Mucosa of stomach (tissue), 1 donor: ENCODE data around the gene MYH7B.

Experiments
- H3K27me3 ChIP-seq: one replicate; pipeline ENCODE4 v1.7.0; 2013; ENCODE audit warnings: mild to moderate bottlenecking, low read length; ENCODE audit not compliant: control insufficient read depth, insufficient read depth
- H3K36me3 ChIP-seq: one replicate; pipeline ENCODE4 v1.7.0; 2013; ENCODE audit warnings: low read length; ENCODE audit not compliant: control insufficient read depth, insufficient read depth
- H3K4me1 ChIP-seq: one replicate; pipeline ENCODE4 v1.7.0; 2013; ENCODE audit warnings: mild to moderate bottlenecking, low read length; ENCODE audit not compliant: control insufficient read depth, insufficient read depth
- H3K4me3 ChIP-seq: one replicate; pipeline ENCODE4 v1.7.0; 2013; ENCODE audit warnings: low read length
- H3K9ac ChIP-seq: one replicate; pipeline ENCODE4 v1.7.0; 2013; ENCODE audit warnings: mild to moderate bottlenecking, low read length, moderate library complexity
- H3K9me3 ChIP-seq: one replicate; pipeline ENCODE4 v1.7.0; 2013; ENCODE audit warnings: mild to moderate bottlenecking, low read length, moderate library complexity; ENCODE audit not compliant: control insufficient read depth
- donor health status: Pancreatic carcinoma.

The MYH7B gene

DNA sequence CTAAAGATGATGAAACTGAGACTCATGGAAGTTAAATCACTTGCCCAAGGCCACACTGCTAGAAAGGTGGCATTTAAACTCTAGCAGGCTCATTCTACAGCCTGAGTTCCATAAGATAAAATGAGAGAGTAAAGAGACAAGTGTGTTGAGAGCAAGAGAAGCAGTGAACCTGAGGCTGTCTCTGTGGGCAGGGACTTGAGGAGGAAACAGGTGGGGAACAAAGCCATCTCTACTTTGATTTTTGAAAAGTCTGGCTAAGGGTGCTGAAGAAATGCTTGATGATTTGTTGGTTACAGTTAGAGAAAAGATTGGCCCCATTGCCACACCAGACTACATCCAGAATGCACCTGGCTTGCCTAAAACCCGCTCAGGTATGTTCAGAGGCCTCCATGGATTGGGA is 29.1 kb upstream of the MYH7B start:
- H3K9me3 ChIP-seq: no peaks in the 10 kb centered on the region
- H3K4me3 ChIP-seq: no peak overlapping the region
- H3K9ac ChIP-seq: no peak overlapping the region
- H3K4me1 ChIP-seq: peaks cover 14% of the 10 kb centered on the region
- no peaks in the 10 kb centered on the region for H3K27me3 ChIP-seq
- H3K36me3 ChIP-seq: peaks cover 19% of the 10 kb centered on the region

DNA sequence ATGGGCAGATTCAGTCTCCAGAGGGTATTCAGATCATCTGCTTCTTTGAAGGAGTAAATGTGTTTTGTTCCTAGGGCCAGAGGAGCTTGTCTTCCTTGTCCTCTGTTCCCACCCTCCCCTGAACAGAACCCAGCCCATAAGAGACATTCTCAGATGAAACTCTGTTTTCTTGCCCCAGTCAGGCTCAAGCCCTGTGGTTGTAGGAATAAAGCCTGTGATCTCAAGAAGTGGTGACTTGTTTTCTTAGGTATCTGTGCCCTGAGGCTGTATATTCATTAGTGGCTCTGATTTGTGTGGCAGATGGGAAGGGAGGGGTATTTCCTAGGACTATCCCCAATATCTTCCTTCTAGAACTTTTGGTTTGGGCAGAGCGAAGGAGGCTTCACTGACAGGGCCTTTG is 27.9 kb upstream of the MYH7B start:
- Histone ChIP-seq H3K4me3 (no peak overlapping the region), H3K9me3 (no peaks in the 10 kb centered on the region), H3K27me3 (no peaks in the 10 kb centered on the region), H3K36me3 (peaks cover 11% of the 10 kb centered on the region), H3K9ac (no peak overlapping the region), H3K4me1 (peaks cover 3% of the 10 kb centered on the region)

DNA sequence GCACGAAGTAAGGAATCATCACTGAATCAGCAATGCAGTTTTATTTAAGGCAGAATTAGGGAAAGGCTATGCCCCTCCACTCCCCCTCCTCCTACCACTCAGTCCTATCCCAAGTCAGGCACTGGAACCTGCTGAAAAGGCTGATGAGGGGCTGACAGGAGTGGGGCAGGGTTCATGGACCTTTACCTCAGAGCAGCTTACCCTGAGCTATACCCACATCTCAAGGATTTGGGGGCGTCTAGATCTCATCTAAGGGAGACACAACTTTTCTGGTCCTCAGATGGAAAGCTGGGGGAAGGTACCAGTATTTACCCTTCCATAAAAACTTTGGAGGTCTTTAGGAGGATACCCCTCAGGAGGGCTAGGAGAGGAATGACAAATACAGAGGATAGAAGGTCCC is 27.3 kb upstream of the MYH7B start:
- Histone ChIP-seq H3K4me1 (no peaks in the 10 kb centered on the region), H3K36me3 (peaks cover 11% of the 10 kb centered on the region), H3K27me3 (no peaks in the 10 kb centered on the region), H3K9me3 (no peaks in the 10 kb centered on the region), H3K9ac (no peak overlapping the region), H3K4me3 (no peak overlapping the region)

DNA sequence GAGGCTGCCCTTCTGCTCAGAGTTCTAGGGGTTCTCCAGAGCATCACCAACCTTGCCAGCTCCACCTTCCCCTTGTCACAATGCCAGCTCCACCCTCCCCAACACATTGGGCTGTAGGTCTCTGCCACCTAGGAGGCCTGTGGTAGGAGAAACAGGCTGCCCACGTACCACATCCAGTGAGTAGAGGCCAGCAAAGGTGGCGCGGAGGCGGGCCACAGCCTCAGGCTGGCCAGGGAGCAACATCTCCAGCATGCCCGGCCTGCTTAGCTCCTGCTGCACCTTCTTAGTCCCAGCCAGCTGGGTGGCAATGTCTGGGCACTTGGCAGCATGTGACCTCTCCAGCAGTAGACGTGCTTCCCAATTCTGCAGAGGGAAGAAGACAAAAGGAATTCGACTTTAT is 23.9 kb upstream of the MYH7B start:
- Histone ChIP-seq H3K4me1 (peaks cover 7% of the 10 kb centered on the region), H3K9me3 (no peaks in the 10 kb centered on the region), H3K27me3 (no peaks in the 10 kb centered on the region), H3K9ac (no peak overlapping the region), H3K36me3 (peaks cover 6% of the 10 kb centered on the region), H3K4me3 (no peak overlapping the region)

DNA sequence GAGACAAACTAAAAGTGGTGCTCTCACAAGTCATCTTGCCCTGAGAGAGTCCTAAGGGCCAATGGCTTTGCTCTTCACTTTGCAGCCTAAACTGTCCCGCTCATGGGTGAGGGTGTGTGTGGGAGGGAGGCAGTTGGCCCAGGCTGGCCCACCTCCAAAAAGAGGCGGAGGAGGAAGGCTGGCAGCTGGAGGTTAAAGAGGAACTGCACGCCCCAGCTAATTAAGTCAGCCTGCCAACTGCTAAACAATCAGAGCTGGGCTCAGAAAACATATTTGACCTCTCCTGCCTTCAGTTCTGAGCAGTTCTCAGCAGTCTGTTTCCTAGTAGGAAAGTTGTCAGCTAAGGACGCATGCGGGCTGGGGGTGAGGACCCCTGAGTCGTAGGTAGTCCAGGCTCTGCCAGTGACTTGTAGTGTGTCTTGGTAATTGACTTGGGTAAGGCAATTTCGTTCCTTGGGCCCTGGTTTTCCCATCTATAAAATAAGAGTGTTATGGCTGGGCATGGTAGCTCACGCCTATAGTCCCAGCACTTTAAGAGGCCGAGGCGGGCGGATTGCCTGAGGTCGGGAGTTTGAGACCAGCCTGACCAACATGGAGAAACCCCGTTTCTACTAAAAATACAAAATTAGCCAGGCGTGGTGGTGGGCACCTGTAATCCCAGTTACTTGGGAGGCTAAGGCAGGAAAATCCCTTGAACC is 17.1 kb upstream of the MYH7B start:
- no peaks in the 10 kb centered on the region for H3K27me3 ChIP-seq
- H3K4me1 ChIP-seq: peaks cover 20% of the 10 kb centered on the region
- H3K36me3 ChIP-seq: peaks cover 5% of the 10 kb centered on the region
- H3K4me3 ChIP-seq: no peak overlapping the region
- H3K9me3 ChIP-seq: no peaks in the 10 kb centered on the region
- no peak overlapping the region for H3K9ac ChIP-seq

DNA sequence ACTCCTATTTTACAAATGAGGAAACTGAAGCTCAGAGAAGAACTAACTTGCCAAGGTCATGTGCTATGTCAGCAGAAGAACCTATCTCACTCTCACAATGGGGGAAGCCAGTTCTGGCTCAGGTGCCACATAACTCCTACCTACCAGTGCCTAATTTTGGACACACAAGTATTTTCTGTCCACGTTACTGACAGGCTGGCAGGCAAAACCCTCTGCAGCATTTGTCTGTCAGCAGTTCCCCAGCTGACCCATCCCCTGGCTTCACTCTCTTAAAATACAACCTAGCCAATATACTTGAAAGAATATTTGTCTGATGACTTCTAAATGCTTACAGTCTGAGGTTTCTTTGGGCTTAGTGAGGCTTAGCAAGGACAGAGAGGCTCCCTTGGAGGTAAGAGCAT is 15.6 kb upstream of the MYH7B start:
- peaks cover 5% of the 10 kb centered on the region for H3K36me3 ChIP-seq

DNA sequence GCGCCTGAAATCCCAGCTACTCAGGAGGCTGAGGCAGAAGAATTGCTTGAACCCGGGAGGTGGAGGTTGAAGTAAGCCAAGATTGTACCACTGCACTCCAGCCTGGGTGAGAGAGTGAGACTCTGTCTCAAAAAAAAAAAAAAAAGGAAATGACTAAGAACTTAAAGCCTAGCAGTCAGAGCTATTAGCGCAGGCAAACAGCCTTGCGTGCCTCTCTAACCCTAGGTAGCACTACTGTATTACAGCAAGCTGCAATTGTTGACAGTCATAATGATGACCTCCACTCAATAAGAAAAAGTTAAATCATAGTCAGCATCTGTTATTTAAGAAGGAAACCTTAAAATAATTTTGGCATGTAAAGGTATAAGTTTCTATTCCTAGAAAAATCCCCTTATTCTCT is 14.4 kb upstream of the MYH7B start:
- H3K9me3 ChIP-seq: no peaks in the 10 kb centered on the region
- H3K36me3 ChIP-seq: peaks cover 5% of the 10 kb centered on the region
- H3K4me3 ChIP-seq: no peak overlapping the region
- no peaks in the 10 kb centered on the region for H3K27me3 ChIP-seq
- no peak overlapping the region for H3K9ac ChIP-seq
- H3K4me1 ChIP-seq: peaks cover 23% of the 10 kb centered on the region

More for the DNA sequence above, 15.6 kb upstream of the MYH7B start:
- Histone ChIP-seq H3K4me1 (peaks cover 19% of the 10 kb centered on the region), H3K27me3 (no peaks in the 10 kb centered on the region), H3K9ac (no peak overlapping the region), H3K4me3 (no peak overlapping the region), H3K9me3 (no peaks in the 10 kb centered on the region)

DNA sequence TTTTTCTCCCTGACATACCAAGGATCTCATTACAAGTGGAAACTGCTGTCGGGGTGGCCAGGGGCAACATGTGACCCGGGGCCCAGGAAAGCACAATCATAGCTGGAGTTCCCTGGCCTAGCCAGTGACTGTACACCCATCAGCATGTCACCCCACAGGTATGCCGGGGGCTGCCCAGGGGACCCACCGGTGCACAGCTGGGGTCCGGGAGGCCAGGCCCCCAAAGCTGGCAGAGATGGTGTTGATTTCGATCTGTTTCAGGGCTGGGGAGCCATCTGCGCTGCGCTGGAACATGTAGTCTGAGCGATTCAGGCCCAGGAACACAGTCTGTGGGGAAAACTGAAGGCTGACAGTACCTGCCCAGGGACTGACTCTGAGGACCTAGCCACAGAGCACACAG is 13.4 kb upstream of the MYH7B start:
- H3K36me3 ChIP-seq: peaks cover 5% of the 10 kb centered on the region
- H3K9ac ChIP-seq: no peak overlapping the region
- no peaks in the 10 kb centered on the region for H3K27me3 ChIP-seq
- H3K9me3 ChIP-seq: no peaks in the 10 kb centered on the region
- H3K4me3 ChIP-seq: no peak overlapping the region
- peaks cover 29% of the 10 kb centered on the region for H3K4me1 ChIP-seq

DNA sequence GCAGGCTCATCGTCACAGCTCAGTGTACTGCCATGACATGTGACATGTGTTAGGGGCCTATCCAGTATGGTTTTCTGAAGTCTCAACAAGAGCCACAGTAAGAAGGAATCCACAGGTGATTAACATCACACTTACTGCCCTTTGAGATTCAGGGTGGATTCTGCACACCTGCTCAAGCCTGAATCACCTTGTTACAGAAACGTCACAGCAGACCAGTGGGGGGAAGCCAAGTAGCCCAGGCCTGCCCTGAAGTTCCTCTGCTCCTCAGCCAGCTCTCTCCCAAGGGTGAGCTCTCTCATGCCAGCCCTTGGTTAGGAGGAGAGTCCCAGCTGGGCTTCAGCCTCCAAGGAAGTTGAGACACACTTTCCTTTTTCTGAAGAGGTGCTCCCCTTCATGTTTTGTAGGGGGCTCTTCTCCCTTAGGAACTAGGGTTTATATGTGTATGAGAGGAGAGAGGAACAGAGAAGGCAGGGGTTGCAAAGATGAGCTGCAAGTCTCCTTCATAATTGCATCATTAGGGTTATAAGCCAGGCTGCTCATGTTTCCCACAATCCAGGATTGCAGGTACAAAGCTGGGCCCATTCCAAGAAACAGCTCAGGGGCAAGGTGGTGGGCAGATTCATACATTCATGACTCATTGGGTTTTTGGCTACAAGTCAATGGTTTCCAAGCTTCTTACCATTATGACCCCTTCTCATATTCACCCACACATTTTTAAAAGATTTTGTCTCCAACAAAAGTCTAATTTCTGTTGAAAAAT is 11.7 kb upstream of the MYH7B start:
- Histone ChIP-seq H3K27me3 (no peaks in the 10 kb centered on the region), H3K36me3 (peaks cover 5% of the 10 kb centered on the region), H3K9ac (no peak overlapping the region), H3K9me3 (no peaks in the 10 kb centered on the region), H3K4me3 (no peak overlapping the region), H3K4me1 (peaks cover 23% of the 10 kb centered on the region)

DNA sequence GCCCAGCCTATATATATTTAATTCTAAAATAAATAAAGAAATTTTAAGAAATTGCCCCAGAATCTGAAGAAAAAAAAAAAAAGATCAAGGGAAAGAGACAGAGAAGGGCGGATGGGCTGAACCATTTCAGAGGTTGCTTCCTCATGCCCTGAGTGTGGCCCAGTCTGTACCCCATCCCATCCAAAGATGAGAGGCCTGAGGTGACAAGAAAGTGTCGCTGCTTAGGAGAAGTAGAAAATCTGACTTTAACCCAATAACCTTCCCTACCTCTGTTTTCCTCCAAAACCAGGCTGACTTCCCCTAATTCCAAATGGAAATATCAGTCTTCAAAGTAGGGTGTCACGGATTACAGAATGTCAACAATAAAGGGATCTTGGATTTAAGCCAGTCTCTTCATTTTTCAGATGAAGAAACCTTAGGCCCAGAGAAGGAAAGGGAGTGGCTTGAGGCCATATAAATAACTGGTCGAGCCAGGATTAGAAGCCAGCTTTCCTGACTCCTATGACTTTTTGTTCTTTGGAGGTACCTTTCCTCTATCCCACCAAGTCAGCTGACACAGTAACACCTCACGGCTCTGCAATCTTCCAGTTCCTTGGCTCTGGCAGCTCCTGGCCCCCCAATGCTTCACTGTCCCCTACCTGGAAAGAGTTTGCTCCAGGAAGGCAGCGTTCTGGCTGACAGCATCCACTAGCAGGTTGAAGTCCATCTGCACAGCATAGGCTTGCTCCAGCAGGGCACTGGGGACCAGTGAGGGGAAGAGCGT is 10.2 kb upstream of the MYH7B start:
- no peak overlapping the region for H3K4me3 ChIP-seq

DNA sequence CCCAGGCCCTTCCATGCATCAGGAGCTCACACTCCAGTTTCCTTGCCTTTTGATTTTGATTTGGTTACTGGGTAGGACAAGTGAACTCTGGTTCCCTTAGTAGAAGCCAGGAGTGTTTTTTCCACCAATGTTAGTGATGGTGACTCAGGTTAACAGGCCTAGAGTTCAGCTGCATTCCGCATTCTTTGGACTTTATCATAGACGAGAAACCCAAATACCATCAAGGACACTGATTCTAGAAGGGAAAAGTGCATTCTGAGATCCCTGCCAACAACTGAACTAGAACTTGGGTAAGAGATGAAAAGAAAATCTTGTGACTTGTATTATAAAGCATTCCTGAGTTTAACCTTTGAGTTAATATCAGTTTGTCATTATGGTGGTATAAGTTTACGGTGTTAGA is 9.0 kb upstream of the MYH7B start:
- no peak overlapping the region for H3K9ac ChIP-seq
- H3K27me3 ChIP-seq: no peaks in the 10 kb centered on the region
- no peaks in the 10 kb centered on the region for H3K9me3 ChIP-seq
- peaks cover 5% of the 10 kb centered on the region for H3K36me3 ChIP-seq
- H3K4me3 ChIP-seq: no peak overlapping the region
- peaks cover 28% of the 10 kb centered on the region for H3K4me1 ChIP-seq

More for the DNA sequence above, 10.2 kb upstream of the MYH7B start:
- H3K36me3 ChIP-seq: peaks cover 5% of the 10 kb centered on the region
- no peaks in the 10 kb centered on the region for H3K27me3 ChIP-seq
- peaks cover 28% of the 10 kb centered on the region for H3K4me1 ChIP-seq
- H3K9ac ChIP-seq: no peak overlapping the region
- H3K9me3 ChIP-seq: no peaks in the 10 kb centered on the region

DNA sequence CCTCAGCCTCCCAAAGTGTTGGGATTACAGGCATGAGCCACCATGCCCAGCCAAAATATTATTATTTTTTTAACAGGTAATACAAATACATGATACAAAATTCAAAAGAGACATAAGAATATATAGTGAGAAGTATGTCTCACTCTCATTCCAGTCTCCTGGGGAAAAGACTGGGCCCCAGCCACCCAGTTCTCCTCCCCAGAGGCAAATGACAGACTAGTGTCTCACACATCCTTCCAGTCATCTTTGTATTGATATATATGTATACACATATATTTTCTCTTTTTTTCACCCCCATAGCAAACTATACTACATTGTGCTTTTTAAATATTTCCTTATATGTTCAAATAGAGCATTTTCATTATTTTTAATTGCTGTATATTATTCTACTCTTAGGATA is 8.3 kb upstream of the MYH7B start:
- Histone ChIP-seq H3K9ac (no peak overlapping the region), H3K4me1 (peaks cover 28% of the 10 kb centered on the region), H3K27me3 (no peaks in the 10 kb centered on the region), H3K36me3 (peaks cover 5% of the 10 kb centered on the region), H3K4me3 (no peak overlapping the region), H3K9me3 (no peaks in the 10 kb centered on the region)
